ENCODE results near the gene WASF3. TPM values are rescaled to one million over a fixed set of nuclear protein-coding genes. Genes with fewer than 3 reads are reported as not detected.
A peak's percentile ranks its signal among the peaks of the same experiment; 100 is the strongest.

The WASF3 gene
- total and polyA plus RNA-seq, 4 donors = 4.9 to 14.4 (median 8.3) TPM

GRCh38 chr13:26555413-26555812, 2.1 kb upstream of the WASF3 start:
- no peak for TF ChIP-seq CTCF (IDR thresholded peaks at IDR 0.05; ENCODE audit: control extremely low read depth, extremely low read depth)
- WGBS, 2 donors = 78 to 81% methylated on average over 1 of the region's 1 CpG
- H3K9me3 ChIP-seq (ENCODE audit: control insufficient read depth in 4 of 4, insufficient read depth in 3 of 4, low read length in 3 of 4) = no peaks in the 10 kb centered on the region
- H3K4me1 ChIP-seq (ENCODE audit: control insufficient read depth in 5 of 5, insufficient read depth in 5 of 5, low read length in 5 of 5) = peaks cover 0 to 8% (median 6%) of the 10 kb centered on the region in 5 donors
- no peak overlapping the region for H3K27ac ChIP-seq (ENCODE audit: low read depth in 1 of 2, low read length in 1 of 2)
- DNase-seq (no peak), ATAC-seq (ENCODE audit: insufficient read depth, low FRiP score) (no peak)
- no peaks in the 10 kb centered on the region for H3K36me3 ChIP-seq (ENCODE audit: control insufficient read depth in 4 of 4, insufficient read depth in 4 of 4, low read length in 4 of 4)
- H3K27me3 ChIP-seq (ENCODE audit: control insufficient read depth in 3 of 3, insufficient read depth in 3 of 3, low read length in 2 of 3) = peaks cover 2 to 7% (median 6%) of the 10 kb centered on the region in 3 donors
- no peak overlapping the region for H3K4me3 ChIP-seq
- no peak overlapping the region for H3K9ac ChIP-seq (ENCODE audit: insufficient read depth in 1 of 2, low read length in 2 of 2)

GRCh38 chr13:26557051-26557392, 461 bp upstream of the WASF3 start:
- Histone ChIP-seq H3K9me3 (ENCODE audit: control insufficient read depth in 4 of 4, insufficient read depth in 3 of 4, low read length in 3 of 4) (no peaks in the 10 kb centered on the region), H3K9ac (ENCODE audit: insufficient read depth in 1 of 2, low read length in 2 of 2) (peak overlapping the region in 1 of 2 donors; percentile 61), H3K36me3 (ENCODE audit: control insufficient read depth in 4 of 4, insufficient read depth in 4 of 4, low read length in 4 of 4) (no peaks in the 10 kb centered on the region), H3K27me3 (ENCODE audit: control insufficient read depth in 3 of 3, insufficient read depth in 3 of 3, low read length in 2 of 3) (peaks cover 3 to 6% (median 3%) of the 10 kb centered on the region in 3 donors), H3K4me3 (no peak overlapping the region), H3K4me1 (ENCODE audit: control insufficient read depth in 5 of 5, insufficient read depth in 5 of 5, low read length in 5 of 5) (peaks cover 0 to 19% (median 9%) of the 10 kb centered on the region in 5 donors), H3K27ac (ENCODE audit: low read depth in 1 of 2, low read length in 1 of 2) (no peak overlapping the region)
- WGBS, 2 donors = 0 to 1% methylated on average over 3 of the region's 3 CpGs
- no peak for TF ChIP-seq CTCF (IDR thresholded peaks at IDR 0.05; ENCODE audit: control extremely low read depth, extremely low read depth)
- ATAC-seq (ENCODE audit: insufficient read depth, low FRiP score) (no peak), DNase-seq (no peak)

GRCh38 chr13:26558074-26558805, 757 bp downstream of the WASF3 start:
- Histone ChIP-seq H3K9me3 (ENCODE audit: control insufficient read depth in 4 of 4, insufficient read depth in 3 of 4, low read length in 3 of 4) (no peaks in the 10 kb centered on the region), H3K4me3 (peak overlapping the region; percentile 69), H3K36me3 (ENCODE audit: control insufficient read depth in 4 of 4, insufficient read depth in 4 of 4, low read length in 4 of 4) (no peaks in the 10 kb centered on the region), H3K27me3 (ENCODE audit: control insufficient read depth in 3 of 3, insufficient read depth in 3 of 3, low read length in 2 of 3) (peaks cover 3 to 6% (median 3%) of the 10 kb centered on the region in 3 donors), H3K4me1 (ENCODE audit: control insufficient read depth in 5 of 5, insufficient read depth in 5 of 5, low read length in 5 of 5) (peaks cover 0 to 24% (median 10%) of the 10 kb centered on the region in 5 donors), H3K27ac (ENCODE audit: low read depth in 1 of 2, low read length in 1 of 2) (peak overlapping the region in 1 of 2 donors; percentile 49), H3K9ac (ENCODE audit: insufficient read depth in 1 of 2, low read length in 2 of 2) (peak overlapping the region; percentile 2 to 21)
- 3% methylated on average over 62 to 73 of the region's 73 CpGs for WGBS, 2 donors
- TF ChIP-seq CTCF (IDR thresholded peaks at IDR 0.05; ENCODE audit: control extremely low read depth, extremely low read depth) = no peak
- peak; percentile 32 to 47 (median 42) for DNase-seq
- ATAC-seq (ENCODE audit: insufficient read depth, low FRiP score) = no peak

All from lung (tissue), 12 donors.